Activated CD4-positive, CD25-positive, alpha-beta regulatory T cell (primary cell): ENCODE measurements around the gene MRPL49.
"Not testable (repeated sequence)": the region's sequence is repeated elsewhere in the genome, so short reads cannot be mapped to it uniquely, and the experiment has no call there.

ENCODE experiments used
- DNase-seq, 4 experiments: peaks; one replicate each; lab custom pipeline; 2025; lab: John Stamatoyannopoulos, UW

MRPL49 gene

DNA sequence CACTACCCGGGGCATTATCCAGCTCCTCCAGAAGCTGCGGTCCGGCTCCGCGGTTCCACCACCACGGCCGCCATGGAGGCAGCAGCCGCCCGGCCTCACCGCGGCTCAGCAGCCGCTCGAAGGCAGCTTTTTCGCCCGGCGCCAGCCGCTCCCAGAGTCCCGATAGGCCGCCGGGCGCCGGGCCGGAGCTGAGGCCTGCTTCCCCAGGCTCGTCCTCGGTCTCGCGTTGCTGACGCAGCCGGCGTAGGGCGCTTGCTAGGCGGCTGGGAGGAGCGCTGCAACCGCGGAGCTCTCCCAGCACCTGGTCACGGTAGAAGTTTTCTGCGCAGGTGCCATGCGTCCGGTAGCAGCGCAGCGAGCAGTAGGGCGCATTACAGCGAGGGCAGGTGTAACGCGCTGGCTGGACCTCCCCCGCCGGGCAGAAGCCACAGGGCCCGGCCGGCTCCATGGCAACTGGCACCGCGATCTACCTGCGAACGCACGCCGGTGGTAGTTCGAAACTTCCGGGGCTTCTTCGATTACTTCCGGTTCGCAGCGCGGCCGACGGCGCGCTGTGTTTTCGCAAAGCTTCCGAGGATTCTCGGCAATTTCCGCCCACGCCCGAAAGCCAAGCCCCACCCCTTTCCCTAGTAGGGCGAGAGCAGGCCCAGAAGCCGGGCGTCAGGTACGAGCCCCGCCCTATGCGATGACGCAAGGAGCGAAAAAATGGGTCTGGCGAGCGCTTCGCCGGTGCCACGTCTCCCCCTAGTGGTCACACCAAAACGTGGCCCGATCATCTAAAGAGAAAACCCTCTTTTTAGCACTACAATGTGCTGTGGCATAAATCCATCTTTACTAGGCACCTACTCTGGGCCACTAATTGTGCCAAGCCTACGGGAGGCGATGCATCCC, 4.7 kb upstream of the MRPL49 start, which contains the start of gene ZNHIT2:
Gene ZNHIT2, minus strand, starts transcription at position 496 of the 891 bp plus-strand sequence. Its CDS starts 48 bp downstream, at position 448.
- peak; percentile 99 to 100 (median 99) for DNase-seq

DNA sequence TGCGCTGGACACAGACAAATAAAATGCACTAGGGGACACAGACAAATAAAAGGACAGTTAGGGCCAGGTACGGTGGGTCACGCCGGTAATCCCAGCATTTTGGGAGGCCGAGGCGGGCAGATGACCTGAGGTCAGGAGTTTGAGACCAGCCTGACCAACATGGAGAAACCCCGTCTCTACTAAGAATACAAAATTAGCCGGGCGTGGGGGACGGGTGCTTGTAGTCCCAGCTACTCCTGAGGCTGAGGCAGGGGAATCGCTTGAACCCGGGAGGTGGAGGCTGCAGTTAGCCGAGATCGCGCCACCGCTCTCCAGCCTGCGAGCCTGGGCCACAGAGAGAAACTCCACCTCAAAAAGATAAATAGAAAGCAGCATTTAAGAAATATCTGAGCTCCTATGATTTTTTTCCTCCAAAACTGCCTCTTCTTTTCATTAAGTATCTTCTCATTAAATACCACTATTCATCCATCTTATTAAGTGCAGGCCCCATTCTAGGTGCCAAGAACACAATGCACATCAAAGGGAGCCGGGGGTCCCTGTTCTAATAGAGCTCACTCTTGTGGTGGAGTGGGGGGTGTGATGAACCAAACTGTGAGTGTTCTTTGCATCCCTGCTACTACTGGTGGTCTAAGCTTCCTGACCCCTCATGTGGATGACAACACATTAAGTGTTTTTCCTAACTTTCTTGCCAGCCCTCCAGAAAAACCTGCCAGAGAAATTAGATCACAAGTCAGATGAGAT, 3.9 kb upstream of the MRPL49 start:
- no peak for DNase-seq

DNA sequence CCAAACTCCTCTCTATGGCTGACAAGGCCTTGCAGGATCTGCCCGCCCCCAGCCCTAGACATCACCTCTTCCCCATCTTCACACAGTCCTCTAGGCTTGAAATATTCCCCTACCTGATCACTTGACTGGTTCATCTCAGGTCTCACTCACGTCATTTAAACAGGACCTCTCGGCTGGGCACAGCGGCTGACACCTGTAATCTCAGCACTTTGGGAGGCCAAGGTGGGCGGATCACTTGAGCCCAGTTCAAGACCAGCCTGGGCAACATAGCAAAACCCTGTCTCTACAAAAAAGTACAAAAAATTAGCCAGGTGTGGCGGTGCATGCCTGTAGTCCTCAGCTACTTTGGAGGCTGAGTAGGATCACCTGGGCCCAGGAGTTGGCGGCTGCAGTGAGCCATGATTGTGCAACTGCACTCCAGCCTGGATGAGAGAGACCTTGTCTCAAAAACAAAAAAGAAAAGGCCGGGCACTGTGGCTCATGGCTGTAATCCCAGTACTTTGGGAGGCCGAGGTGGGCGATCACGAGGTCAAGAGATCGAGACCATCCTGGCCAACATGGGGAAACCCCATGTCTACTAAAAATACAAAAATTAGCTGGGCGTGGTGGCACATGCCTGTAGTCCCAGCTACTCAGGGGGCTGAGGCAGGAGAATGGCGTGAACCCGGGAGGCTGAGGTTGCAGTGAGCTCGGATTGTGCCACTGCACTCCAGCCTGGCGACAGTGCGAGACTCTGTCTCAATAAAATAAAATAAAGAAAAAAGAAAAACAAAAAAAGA, 3.0 kb upstream of the MRPL49 start:
- not testable (repeated sequence) for DNase-seq

DNA sequence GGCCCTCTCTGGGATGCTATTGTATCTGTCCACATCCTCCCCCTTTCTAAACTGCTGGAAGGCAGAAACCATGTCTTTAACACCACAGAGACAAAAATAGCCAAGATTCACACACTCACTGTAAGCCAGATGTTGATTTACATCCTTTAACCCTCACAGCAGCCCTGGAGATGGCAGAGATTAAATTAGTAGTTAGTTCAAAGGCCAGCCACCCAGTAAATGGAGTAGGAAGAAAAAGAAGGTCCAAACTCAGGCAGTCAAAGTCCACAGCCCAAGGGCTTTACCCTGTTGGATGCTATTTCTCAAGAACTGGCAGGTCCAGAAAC, 2.5 kb upstream of the MRPL49 start:
- DNase-seq: no peak

DNA sequence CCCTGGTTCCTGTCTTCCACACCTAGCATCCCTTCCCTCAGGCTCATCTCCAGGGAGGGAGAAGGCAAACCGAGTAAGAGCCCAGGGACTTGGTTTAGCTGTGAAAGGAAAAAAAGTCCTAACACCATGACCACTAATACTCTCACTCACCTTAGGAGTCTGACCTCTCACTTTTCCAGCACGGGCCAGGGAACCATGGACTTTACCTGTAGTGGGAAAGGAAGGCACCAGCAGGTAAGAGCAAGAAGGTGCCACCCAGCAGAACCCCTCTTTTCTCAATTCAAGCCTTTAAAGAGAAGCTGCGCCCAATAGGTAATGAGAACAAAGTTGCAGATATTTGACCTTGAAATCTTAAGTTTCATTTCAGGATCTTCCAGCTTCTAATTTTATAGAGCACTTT, 1.3 kb upstream of the MRPL49 start:
- no peak for DNase-seq

DNA sequence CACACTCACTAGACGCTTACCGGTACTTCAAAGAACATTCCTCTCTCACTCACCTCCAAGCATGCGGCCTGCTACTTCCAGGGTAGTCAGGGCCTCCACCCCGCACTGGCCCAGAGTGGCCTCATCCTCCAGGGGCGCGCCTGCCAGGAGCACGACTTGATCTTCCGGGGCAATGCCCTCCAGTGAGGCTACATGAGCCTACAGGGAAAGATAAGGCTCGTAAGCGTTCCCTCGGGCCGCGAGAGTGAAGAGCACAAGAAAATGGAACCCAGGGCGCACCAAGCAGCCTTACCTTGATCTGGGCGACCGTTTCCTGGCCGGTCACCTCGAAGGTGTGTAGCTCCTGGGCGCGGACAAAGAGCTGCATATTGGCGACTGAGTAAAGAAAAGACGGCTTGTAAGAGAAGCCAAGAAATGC, 665 bp upstream of the MRPL49 start:
- no peak for DNase-seq

DNA sequence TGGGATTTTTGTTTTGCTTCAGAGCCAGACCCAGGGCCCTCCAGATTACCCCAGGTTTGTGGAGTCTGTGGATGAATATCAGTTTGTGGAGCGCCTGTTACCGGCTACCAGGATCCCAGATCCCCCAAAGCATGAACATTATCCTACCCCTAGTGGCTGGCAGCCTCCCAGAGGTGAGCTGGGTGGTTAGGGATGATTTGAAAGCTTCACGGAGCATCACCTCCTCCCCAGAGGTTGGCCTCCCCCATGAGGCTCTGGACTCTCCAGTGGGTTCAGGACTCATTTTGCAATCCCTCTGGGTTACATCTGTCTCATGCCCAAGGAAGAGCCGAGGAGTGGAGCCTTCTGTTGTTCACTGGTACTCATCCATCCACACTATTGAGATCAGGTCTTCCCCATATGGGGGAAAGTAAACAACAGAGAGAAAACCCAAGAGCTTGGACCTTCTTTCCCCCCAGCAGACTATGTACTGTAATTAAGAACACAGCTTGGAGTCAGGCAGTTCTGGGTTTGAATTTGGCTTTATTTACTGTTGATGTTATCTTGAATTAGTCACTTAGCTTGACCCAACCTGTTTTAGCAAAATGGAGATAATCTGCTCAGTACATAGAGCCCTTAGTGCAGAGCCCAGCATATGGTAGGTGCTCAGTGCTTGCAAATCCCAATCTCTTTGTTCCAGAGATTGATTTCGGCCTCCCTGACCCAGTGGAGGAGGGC, 2.5 kb downstream of the MRPL49 start:
- no peak for DNase-seq

DNA sequence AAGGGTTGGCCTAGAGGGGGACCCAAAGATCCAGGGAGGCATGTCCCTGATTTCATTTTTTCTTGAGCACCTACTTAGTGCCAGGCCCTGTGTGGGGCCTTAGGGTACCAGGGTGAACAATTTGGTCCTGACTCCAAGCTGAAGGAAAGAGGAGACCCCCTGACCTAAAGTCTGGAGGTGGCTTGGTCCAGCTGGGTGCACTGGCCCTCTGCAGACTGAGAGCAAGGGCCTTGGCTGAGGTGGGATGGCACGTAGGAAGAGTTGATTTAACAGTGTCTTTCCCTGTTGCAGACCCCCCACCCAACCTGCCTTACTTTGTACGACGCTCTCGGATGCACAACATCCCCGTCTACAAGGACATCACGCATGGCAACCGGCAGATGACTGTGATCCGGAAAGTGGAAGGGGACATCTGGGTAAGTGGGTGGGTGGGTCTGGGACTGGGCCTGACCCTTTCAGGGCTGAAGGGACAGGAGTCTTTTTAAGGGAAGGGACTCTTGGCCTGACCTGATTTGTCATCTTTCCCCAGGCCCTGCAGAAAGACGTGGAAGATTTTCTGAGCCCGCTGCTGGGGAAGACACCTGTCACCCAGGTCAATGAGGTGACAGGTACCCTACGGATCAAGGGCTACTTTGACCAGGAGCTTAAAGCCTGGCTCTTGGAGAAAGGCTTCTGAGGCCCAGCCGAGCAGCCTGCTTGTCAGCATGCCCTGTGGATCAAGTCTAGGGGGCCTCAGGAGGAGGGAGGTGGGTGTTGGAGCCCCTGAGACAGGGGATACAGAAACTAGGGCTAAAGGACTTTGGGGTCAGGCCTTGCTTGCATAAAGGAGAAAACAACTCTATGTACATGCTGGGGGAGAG, 3.3 kb downstream of the MRPL49 start:
- no peak for DNase-seq

DNA sequence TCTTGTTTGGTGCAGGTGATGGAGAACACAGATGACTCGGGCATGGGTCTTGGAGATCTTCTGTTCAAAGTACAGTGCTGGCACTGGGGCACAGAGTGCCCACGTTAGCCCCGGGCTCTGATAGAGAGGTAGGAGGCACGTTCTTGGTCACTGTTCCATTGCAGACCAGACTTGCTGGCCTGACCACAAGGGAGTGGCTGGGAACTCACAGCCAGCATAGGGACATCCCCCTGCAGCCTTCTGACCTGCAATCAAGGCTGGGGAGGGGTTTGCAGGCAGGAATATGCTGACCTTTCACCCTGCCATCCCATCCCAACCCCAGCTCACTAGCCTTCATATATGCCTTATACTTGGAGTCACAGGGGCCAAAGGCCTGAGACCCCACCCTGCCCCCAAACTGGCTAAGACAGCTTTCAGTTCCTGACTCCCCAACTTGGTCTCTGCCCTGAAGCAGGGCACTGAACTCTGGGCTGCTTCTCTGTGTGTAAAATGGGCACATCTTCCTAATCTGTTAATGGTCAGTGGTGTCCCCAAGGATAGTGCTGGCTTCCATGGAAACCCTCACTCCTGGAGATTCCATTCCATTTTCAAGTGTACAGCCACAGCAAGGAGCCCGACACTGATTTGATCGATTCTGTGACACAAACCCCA, 4.6 kb downstream of the MRPL49 start:
- DNase-seq: no peak

DNA sequence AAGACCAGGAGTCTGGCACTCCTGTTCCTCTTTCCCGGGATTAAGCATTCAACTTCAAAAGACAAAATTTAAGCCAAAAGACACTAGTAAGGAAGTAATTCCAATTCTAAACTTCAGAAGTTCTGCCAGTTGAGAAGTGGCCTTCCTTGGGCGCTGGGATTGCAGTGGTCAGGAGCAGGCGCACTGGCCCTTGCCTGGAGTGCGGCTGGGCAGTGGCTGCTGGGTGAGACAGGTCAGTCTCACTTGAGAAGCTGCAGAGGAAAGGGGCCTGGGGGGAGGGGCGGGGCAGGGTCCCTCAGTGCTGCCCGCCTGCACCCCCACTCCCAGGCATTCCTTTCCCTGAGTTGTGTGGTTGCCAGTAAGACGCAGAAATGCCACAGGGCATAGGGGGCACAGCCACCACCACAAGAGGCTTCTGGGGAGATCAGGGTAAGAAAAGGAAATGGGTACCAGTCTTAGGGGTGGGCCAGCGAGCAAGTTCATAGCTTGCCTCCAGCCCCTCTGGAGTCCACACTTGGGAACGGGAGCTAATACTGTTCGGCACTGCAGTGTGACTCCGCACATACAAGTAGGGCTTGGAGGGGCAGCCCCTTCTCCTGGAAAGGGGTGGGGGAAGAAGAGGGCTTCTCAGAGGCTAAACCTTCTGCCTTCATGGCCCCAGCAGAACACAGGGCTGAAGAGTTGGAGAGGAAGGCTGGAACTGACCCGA, 5.5 kb downstream of the MRPL49 start:
- no peak for DNase-seq

DNA sequence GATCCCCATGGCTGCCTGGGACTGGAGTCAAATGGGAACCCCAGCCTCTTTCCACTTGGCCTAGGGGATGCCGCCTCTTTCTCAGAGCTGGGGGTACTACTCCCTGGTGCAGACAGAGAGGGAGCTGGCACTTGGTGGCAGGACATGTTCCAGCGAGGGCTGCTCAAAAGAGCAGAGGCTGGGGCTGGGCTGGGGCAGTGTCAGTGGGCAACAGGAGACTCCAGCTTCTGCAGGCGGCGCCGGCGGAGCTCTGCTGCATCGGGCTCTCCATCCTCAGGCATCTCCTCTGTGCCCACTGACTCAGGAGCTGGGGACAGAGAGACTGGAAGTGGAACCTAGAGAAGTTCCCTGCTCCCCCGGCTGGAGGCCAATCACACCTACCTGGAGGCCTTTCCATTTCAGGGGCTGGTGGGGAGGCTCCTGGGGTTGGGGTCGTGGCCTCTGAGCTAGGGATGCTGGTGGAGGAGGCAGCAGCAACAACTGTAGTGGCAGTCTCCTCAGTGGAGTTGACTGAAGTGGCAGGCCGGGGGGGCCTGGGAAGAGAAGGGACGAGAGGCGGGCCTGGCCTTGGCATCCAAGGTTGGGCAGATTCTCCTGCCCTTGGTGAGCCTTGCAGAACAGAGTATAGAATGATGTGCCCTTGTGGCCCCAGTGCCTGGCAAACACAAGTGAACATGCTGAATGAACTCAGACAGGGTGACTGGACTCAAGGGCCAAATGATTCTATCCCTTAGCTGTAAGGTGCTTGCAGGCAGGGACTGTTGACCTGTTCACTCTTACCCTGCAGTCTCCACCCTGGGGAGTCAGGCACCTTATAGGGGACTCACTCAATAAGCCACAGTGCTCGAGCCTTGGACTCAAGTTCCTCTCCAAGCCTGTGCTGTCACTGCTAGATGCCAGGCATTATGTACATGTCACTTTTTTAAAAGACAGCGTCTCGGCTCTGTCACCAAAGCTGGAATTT, 6.3 kb downstream of the MRPL49 start:
- DNase-seq: no peak

DNA sequence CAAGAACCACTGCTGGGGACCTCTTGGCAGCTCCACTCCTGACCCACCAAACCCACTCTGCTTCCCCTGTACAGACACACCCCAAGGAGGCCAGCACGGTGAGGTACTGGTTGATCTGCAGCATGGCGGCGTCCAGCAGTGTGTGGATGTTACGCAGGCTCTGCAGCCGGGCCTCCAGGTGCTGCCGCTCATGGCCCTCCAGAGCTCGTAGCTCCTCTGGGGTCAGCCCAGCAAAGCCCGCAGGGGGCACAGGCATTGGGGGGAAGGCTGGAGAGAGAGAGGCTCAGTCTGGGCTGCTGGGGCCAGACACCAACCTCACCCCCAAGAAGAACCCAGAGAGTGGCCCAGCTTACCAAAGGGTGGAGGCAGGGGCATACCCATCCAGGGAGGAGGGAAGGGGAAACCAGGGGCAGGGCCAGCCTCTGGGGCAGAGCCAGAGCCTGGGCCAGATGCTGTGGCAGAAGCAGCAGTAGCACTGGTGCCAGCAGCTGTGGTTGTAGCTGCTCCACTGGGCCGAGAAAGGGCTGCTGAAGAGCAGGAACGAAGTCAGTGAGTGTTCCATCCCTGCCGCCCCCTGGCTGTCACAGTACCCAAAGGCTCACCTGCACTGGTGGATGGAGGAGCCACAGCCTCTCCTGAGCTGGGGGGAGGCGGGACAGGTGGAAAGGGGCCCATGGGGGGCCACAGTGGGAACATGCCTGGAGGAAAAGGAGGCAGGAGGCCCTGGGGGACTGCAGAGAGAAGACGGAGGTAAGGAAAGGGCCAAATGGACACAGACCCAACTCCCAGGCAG, 7.7 kb downstream of the MRPL49 start:
- DNase-seq: no peak

DNA sequence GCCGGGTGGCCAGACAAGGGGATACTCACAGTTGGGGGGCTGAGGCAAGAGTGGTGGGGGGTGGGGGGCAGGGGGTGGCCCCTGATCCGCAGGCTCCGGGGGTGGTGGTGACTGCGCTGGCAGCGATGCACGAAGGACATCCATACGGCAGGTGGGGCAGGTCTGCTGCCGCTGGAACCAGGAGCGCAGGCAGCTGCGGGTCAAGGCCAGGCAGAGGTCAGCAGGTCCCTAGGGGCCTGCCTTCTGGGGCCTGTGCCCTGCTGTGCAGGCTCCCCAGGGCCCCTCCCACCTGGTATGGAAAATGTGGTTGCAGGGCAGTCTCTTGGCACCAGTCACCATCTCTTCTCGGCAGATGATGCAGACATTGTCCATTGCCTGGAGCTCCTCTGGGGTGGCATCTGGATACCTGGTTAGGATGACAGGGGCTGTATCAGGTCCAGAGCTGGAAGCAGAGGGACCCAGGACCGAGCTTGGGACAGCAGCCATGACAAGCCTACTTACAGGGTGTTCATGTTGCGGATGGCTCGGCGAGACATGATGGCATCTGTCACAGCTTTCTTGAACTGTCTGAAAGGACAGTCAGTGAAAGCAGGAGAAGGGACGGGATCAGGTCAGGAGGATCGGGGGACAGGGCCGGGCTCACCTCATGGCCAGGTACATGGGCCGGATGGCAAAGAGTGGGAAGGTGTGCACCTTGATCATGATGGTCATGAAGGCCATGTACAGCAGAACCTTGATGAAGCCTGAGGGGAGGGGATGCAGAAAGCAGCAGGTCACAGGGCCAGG, 8.7 kb downstream of the MRPL49 start:
- DNase-seq: no peak

DNA sequence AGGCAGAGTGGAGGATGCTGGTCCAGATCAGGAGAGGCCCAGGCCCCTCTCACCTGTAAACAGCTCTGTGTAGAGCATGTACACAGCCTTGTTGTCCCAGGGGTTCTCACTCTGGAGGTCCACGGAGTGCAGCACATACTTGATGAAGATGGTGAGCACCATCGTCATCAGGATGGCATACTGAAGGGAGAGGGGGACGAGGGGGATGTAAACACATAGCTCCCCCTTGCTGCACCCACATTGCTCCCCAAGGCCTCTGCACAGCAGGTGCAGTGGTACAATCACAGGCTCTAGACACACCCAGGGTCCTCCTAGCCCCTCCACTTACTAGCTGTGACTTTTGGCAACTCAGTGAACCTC, 9.3 kb downstream of the MRPL49 start:
- DNase-seq: no peak

DNA sequence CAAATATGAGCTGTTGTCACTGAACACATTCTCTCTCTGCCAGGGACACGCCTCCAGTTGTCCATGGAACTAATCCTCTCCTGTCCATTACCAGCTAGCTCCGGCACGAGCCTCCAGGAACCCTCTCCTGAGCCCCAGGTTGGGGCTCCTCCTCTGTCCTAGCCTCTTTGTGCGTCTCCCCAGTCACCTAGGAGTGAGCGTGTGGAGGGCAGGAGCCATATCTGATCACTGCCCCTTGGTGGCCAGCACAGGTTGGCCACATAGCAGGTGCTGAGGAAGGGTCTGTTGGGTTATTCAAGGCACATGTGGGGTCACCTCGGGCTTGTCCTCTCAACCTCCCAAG, 9.7 kb downstream of the MRPL49 start:
- DNase-seq: no peak

DNA sequence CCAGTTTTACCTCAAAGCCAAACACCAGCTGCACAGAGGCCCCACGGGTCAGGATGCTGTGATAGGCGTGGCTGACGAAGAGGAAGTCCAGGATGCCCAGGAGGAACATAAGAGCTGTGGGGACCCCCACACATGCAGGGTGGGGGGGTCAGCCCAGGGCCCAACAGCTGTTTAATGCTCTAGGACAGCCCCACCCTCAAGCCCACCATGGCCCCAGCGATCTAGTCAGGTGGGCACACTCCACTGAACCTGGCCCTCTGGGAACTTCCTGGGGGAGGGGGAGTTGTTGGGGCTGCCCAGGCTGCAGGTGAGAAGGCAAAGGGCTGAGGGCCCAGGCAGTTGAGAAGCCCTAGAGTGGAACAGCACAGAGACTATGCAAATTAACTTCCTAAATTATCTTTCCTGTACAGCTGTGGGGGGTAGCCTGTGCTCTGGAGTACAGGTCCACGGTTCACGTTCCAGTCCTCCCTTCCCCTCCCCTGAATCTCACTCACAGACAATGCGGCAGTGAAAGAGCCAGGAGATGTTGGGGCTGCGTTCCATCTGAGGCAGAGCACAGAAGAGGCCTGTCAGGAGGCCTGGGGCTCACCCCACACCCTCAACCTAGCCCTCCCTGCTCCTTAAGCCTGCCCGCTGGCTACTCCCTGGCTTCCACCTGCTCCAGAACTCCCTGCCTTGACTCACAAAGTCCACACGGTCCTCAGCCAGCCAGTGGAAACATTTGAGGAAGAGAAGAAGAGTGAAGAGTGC, 10.3 kb downstream of the MRPL49 start:
- no peak for DNase-seq
